Endothelial cell of umbilical vein (primary cell): ENCODE results near the gene NUP50.

ENCODE experiments used
- EZH2 ChIP-seq: IDR thresholded peaks from 2 replicates; pipeline ENCODE4 v1.6.1; 2012; ENCODE audit warnings: borderline replicate concordance, low read depth, mild to moderate bottlenecking, moderate library complexity, low read length, inconsistent platforms; ENCODE audit not compliant: severe bottlenecking
- POLR2A ChIP-seq: IDR thresholded peaks from 2 replicates; pipeline ENCODE4 v1.6.1; 2012; ENCODE audit warnings: low read depth, mild to moderate bottlenecking, control low read depth, low read length
- POLR2AphosphoS5 ChIP-seq: IDR thresholded peaks from 2 replicates; pipeline ENCODE4 v1.6.1; 2012; ENCODE audit warnings: low read depth, mild to moderate bottlenecking, control low read depth, low read length, moderate library complexity; ENCODE audit not compliant: insufficient read depth
- TF ChIP-seq, protein P1 (sequence below), 2 donors: IDR thresholded peaks; 1 replicate in 1 of 2; 2 replicates in 1 of 2; pipeline ENCODE4 v1.5.1; 2011; ENCODE audit warnings: low read length in 2 of 2, mild to moderate bottlenecking in 2 of 2, moderate library complexity in 2 of 2, control low read depth in 1 of 2, inconsistent platforms in 1 of 2, low read depth in 1 of 2; ENCODE audit not compliant: insufficient read depth in 1 of 2; ENCODE audit errors: extremely low read depth in 1 of 2

- TF ChIP-seq POLR2AphosphoS5 (no peak), EZH2 (no peak), POLR2A (no peak)
- TF ChIP-seq, protein P1, sequence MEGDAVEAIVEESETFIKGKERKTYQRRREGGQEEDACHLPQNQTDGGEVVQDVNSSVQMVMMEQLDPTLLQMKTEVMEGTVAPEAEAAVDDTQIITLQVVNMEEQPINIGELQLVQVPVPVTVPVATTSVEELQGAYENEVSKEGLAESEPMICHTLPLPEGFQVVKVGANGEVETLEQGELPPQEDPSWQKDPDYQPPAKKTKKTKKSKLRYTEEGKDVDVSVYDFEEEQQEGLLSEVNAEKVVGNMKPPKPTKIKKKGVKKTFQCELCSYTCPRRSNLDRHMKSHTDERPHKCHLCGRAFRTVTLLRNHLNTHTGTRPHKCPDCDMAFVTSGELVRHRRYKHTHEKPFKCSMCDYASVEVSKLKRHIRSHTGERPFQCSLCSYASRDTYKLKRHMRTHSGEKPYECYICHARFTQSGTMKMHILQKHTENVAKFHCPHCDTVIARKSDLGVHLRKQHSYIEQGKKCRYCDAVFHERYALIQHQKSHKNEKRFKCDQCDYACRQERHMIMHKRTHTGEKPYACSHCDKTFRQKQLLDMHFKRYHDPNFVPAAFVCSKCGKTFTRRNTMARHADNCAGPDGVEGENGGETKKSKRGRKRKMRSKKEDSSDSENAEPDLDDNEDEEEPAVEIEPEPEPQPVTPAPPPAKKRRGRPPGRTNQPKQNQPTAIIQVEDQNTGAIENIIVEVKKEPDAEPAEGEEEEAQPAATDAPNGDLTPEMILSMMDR (IDR thresholded peaks at IDR 0.05; ENCODE audit: extremely low read depth in 1 of 2, insufficient read depth in 1 of 2, low read depth in 1 of 2, low read length in 2 of 2): no peak
These were observed 57.5 kb downstream of the NUP50 start for GRCh38 chr22:45221201-45221600.
